PC-3 (cell line): Measurements from ENCODE around the gene TFDP1.
"Not testable (repeated sequence)": the region's sequence is repeated elsewhere in the genome, so short reads cannot be mapped to it uniquely, and the experiment has no call there.

Experiments
- EZH2 ChIP-seq: fragments of 300-600 bp; sonication (generic); IDR thresholded peaks from one replicate; pipeline ENCODE4 v1.6.1; 2017; ENCODE audit warnings: antibody characterized with exemption, mild to moderate bottlenecking, low read length; ENCODE audit not compliant: unreplicated experiment
- EZH2phosphoT487 ChIP-seq: fragments of 300-600 bp; sonication (generic); IDR thresholded peaks from 2 replicates; pipeline ENCODE4 v1.6.1; 2018; ENCODE audit warnings: mild to moderate bottlenecking, antibody characterized with exemption, low read length, borderline replicate concordance
- TF ChIP-seq, protein P1 (sequence below): fragments of 300-600 bp; sonication (generic); conservative IDR thresholded peaks from 2 replicates; pipeline ENCODE4 v1.5.1; 2017; ENCODE audit warnings: antibody characterized with exemption, low read depth, mild to moderate bottlenecking, low read length

DNA sequence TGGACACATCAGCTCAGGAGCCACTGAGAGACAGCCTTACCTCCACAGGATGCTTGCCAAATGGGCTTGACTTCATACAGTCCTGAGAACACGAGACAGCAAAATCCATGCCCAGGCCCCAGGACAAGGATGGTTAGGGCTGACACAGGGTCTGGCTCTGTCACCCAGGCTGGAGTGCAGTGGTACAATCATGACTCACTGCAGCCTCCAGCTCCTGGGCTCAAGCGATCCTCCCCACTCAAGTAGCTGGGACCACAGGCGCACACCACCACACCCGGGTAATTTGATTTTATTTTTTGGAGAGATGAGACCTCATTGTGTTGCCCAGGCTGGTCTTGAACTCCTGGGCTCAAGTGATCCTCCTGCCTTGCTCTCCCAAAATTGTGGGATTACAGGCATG, 21.0 kb upstream of the TFDP1 start:
- TF ChIP-seq, protein P1, sequence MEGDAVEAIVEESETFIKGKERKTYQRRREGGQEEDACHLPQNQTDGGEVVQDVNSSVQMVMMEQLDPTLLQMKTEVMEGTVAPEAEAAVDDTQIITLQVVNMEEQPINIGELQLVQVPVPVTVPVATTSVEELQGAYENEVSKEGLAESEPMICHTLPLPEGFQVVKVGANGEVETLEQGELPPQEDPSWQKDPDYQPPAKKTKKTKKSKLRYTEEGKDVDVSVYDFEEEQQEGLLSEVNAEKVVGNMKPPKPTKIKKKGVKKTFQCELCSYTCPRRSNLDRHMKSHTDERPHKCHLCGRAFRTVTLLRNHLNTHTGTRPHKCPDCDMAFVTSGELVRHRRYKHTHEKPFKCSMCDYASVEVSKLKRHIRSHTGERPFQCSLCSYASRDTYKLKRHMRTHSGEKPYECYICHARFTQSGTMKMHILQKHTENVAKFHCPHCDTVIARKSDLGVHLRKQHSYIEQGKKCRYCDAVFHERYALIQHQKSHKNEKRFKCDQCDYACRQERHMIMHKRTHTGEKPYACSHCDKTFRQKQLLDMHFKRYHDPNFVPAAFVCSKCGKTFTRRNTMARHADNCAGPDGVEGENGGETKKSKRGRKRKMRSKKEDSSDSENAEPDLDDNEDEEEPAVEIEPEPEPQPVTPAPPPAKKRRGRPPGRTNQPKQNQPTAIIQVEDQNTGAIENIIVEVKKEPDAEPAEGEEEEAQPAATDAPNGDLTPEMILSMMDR, result not testable (repeated sequence)
- TF ChIP-seq EZH2, EZH2phosphoT487: not testable (repeated sequence)
